NCI-H82 (cell line): ENCODE data around the gene SCUBE1.

Experiments
- DNase-seq: peaks from one replicate; lab custom pipeline; 2025; lab: John Stamatoyannopoulos, UW

Gene SCUBE1

GRCh38 chr22:43343262-43343669, at the start of gene SCUBE1:
SCUBE1 (minus strand) TSS chr22:43343372; CDS start chr22:43343261, 111 bp downstream.
- peak; percentile 72 for DNase-seq

GRCh38 chr22:43392385-43392989, 49.3 kb upstream of the SCUBE1 start:
- no peak for DNase-seq

GRCh38 chr22:43391306-43391705, 48.1 kb upstream of the SCUBE1 start:
- DNase-seq: no peak

- no peak for DNase-seq
Measured at GRCh38 chr22:43390872-43391271, 47.7 kb upstream of the SCUBE1 start.

- no peak for DNase-seq
Measured at GRCh38 chr22:43390166-43390565, 47.0 kb upstream of the SCUBE1 start.

- peak; percentile 77 for DNase-seq
Measured at GRCh38 chr22:43389227-43389836, 46.2 kb upstream of the SCUBE1 start.

GRCh38 chr22:43388420-43388851, 45.3 kb upstream of the SCUBE1 start:
- DNase-seq: peak; percentile 73

GRCh38 chr22:43387815-43388214, 44.6 kb upstream of the SCUBE1 start:
- DNase-seq: no peak

- DNase-seq: peak; percentile 71
Measured at GRCh38 chr22:43385770-43386641, 42.8 kb upstream of the SCUBE1 start.

- DNase-seq: no peak
Measured at GRCh38 chr22:43384863-43385262, 41.7 kb upstream of the SCUBE1 start.

GRCh38 chr22:43381693-43382092, 38.5 kb upstream of the SCUBE1 start:
- DNase-seq: no peak

- DNase-seq: no peak
Measured at GRCh38 chr22:43377896-43378704, 34.9 kb upstream of the SCUBE1 start.

- DNase-seq: no peak
Measured at GRCh38 chr22:43377548-43377895, 34.4 kb upstream of the SCUBE1 start.

- no peak for DNase-seq
Measured at GRCh38 chr22:43376765-43377547, 33.8 kb upstream of the SCUBE1 start.

- DNase-seq: no peak
Measured at GRCh38 chr22:43375951-43376455, 32.8 kb upstream of the SCUBE1 start.

GRCh38 chr22:43370036-43370435, 26.9 kb upstream of the SCUBE1 start:
- no peak for DNase-seq

- DNase-seq: no peak
Measured at GRCh38 chr22:43365715-43366440, 22.7 kb upstream of the SCUBE1 start.

- DNase-seq: no peak
Measured at GRCh38 chr22:43364169-43364435, 20.9 kb upstream of the SCUBE1 start.

GRCh38 chr22:43363315-43364168, 20.4 kb upstream of the SCUBE1 start:
- no peak for DNase-seq

GRCh38 chr22:43360576-43360975, 17.4 kb upstream of the SCUBE1 start:
- no peak for DNase-seq
